H54 (cell line): ENCODE measurements around the gene GSTM2.

ENCODE experiments used
- DNase-seq: peaks from one replicate; pipeline ENCODE4 v3.0.0; 2011; ENCODE audit warnings: low spot score, mixed read lengths; ENCODE audit not compliant: insufficient read length
- FAIRE-seq: peaks from 3 replicates; lab custom pipeline; 2011; peaks lifted over from hg19 to GRCh38; lab: Jason Lieb, UNC
- POLR2A ChIP-seq: IDR thresholded peaks from 2 replicates; pipeline ENCODE4 v1.6.1; 2011; ENCODE audit warnings: low read depth, mild to moderate bottlenecking, low read length

The GSTM2 gene

GRCh38 chr1:109667452-109668122 is at the start of gene GSTM2:
Gene GSTM2, plus strand, starts transcription at chr1:109668057. Its CDS starts 59 bp downstream, at chr1:109668116.
- DNase-seq (peak; percentile 88), FAIRE-seq (no peak)
- TF ChIP-seq POLR2A = 0 out of 2 replicates have a peak, but pooled peaks have one; percentile 27

DNA sequence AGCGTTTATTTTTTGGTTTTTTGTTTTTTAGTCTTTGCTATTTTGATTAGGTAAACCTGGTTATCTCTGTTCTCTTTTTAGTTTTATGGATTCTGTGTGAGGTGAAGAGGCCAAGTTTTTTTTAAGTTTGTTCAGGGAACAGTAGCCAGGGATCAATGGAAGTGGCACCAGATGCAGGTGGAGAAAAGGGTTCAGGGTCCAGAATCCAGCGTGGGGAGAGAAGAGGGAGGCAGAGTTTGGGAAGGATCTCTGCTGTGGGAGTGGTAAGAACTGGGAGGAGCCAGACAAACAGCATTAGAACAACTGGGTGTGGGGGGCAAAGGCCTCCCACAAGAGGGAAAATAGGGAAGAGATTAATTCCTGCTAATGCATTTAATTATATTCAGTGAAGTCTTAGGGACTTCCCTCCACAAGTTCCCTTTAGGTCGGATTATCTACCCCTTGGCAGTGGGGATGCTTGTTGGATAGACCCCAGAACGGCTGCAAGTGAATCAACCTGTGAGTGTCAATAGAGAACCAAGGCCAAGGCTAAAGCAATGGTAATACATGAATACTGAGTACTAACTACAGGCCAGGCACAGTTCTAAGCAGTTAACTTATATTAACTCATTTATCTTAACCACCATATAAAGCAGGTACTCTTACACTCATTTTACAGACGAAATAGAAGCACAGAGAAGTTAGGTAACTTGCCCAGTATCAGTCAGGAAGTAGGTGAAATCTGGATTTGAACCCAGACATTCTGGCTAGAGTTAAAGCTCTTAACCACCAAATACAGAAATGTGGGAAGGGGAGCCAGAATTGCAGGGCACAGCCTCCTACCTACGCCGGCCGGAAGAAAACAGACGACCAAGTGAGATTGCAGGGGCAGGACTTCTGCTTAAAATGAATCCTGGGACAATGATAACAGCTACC is 48.9 kb upstream of the GSTM2 start:
- TF ChIP-seq POLR2A = no peak
- no peak for DNase-seq
- FAIRE-seq = no peak

DNA sequence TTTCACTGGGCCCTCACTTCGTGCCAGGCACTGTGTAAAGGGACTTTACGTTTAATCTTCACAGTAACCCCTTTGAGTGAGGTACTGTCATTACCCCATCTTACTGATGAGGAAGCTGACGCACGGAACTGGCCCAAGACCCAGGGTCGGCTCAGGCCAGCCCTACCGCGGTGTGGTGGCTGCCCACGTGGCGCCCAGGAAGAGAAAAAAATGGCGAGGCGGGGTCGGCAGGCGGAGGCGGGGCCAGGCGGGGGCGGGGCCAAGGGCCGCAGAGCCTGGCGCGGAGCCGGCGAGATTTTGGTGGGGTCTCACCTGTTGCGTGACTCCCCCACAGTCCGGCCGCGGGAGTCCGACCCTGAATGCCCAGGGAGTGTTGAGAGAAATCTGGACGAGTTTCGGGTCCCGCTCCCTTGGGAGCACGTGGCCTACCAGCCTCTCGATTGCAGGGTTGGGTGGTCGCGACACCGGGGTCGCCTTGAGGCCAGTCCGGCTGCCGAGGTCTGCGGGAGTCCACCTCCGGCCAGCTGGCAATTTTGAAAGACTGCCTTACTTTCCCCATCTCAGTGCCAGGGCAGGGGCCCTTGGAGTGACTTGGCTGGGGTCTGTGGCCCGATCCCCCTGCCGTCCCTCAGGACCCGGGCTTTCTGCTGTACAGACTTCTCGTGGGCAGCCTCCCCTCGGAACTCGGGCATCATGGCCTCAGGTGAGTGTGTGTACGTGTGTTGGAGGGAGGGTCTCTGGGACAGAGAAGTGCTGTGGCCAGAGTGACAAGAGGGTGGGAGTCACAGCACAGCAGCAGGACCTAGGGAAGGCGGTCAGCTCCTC is 48.1 kb upstream of the GSTM2 start, which contains the start of the genes AMPD2 and GNAT2:
AMPD2 (plus strand) TSS at position 262 of the 825 bp plus-strand sequence. CDS start 1,339 bp downstream, outside the sequence.
GNAT2 (minus strand) TSS at position 41 of the 825 bp plus-strand sequence. CDS start 6,746 bp downstream, outside the sequence.
- DNase-seq (peak; percentile 70), FAIRE-seq (no peak)
- TF ChIP-seq POLR2A = peak; percentile 43; the same call in 1 of the 2 replicates

DNA sequence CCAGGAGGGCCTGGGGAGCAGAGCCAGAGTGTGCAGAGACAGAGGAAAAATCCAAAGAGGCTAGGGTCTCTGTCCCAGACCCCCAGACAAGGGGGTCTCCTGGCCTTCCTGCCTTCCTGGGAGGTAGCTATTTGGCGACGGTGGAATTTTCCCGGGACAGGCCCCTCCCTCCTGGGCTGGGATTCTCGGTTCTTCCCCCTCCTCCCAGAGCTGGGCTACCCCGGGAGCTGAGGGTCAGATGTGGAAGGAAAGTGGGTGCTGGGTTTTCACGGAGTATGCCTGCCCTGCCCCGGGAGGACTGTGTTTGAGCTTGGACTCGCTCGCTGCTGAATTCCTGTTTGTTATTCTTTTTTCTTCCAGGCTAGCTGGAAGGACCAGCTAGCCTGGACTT is 47.5 kb upstream of the GSTM2 start:
- TF ChIP-seq POLR2A = no peak
- no peak for FAIRE-seq
- peak; percentile 66 for DNase-seq

GRCh38 chr1:109620841-109621286 is 47.0 kb upstream of the GSTM2 start:
- no peak for FAIRE-seq
- peak; percentile 92 for DNase-seq
- peak; percentile 26; the same call in 1 of the 2 replicates for TF ChIP-seq POLR2A

DNA sequence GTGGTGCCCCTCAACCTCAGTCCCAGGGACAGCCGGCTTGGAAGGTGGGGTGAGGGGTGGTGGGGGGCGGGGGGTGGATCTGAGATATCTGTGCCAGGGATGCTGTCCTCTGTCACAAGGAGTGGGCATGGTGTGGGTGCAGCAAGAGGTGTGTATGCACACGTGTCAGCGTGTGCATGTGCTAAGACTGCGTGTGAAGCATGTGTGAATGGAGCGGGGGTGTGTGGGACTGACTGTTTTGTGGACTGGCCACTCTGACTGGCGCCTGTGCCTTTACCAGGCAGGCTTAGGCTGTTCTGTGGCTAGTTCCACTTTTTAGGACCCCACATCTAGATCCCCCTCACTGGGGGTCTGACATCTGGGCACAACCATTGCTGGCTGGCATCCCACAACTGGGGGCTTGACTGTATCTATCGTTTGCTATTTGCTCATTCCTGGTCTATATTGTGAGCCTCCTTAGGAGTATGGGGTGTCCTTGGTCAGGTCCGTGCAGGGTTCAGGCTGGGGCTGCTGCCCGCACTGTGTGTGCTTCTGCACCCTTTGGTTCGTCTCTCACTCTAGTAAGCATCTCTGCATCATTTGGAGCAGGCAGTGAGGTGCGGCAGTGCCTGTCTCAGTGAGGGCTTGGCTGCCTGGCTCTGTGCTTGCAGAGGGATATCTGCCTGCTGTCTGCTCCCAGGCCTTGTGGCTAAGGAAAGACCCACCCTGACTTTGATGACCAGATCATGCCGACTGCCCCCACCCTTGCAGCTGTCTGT is 46.3 kb upstream of the GSTM2 start:
- FAIRE-seq (no peak), DNase-seq (no peak)
- TF ChIP-seq POLR2A = no peak

DNA sequence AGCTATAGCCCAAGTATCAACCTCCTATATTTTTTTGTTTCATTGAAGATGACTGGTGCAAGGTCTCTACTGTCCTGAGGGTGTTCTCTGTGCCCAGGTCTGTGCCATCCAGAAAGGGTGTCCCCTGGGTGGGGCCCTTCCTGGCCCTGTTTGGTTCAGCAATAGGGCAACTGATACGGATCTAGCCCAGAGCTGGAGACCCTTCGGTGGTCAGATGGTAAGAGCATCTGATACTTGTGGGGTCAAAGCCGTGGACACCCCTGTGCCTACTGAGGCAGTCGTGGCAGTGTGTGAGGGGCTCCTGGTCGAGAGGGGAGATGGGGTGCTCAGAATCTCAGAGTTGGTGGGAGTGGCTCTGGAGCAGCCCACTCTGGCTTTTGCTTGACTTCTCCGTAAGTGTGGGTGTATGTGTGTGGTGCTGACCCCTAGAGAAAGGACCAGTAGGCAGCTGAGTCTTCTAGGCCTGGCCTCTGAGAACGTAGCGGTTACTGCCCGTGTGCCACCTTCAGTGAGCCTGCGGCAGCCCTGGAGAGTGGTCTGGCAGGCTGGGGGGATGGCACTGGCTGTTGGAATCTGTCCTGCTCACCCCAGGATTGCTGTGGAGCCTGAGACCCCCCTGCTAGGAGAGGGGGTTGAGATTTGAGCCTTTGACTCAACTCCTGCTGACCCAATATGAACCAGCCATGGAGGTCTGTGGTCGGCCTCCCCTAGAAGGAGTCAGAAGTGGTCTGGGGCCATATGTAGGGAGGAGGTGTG is 45.5 kb upstream of the GSTM2 start:
- DNase-seq (no peak), FAIRE-seq (no peak)
- no peak for TF ChIP-seq POLR2A

DNA sequence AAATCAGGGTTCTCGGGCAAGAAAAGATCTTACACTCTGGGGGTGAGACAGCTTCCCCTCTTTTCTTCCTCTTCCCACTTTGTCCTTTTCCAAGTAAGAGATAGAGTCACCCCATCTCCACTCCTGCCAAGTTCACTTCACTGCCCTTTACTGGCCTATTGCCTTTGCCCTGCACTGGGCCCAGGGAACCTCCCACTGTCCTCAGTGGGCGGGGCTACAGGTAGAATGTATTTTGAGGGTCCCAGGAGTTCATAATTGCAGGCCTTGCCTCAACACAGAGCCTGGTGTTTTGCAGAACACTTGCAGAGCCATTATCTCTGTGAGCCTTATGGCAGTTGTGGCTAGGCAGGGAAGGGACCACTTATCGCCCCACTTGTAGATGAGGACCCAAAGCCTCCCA is 45.0 kb upstream of the GSTM2 start:
- DNase-seq (no peak), FAIRE-seq (no peak)
- no peak for TF ChIP-seq POLR2A

- TF ChIP-seq POLR2A = no peak
- no peak for DNase-seq
- no peak for FAIRE-seq
Measured at GRCh38 chr1:109623601-109624161, 44.2 kb upstream of the GSTM2 start.

- TF ChIP-seq POLR2A = no peak
- FAIRE-seq (no peak), DNase-seq (no peak)
Measured at GRCh38 chr1:109624201-109625010, 43.5 kb upstream of the GSTM2 start.

DNA sequence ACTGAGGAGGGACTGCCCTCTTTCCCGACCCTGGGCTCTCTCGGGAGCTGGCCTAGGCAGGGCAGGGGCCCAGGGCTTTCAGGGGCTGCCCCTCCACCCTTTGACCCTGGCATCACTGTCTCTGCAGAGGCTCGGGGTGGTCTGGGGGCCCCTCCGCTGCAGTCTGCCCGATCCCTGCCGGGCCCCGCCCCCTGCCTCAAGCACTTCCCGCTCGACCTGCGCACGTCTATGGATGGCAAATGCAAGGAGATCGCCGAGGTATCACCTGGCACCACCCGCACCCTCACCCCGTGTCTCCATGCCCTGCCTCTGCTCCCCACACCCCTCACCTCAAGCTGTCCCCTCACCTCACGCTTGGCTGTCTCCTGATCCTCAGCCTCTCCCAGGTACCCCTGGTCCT is 42.7 kb upstream of the GSTM2 start:
- FAIRE-seq (no peak), DNase-seq (no peak)
- TF ChIP-seq POLR2A = no peak
